GM12878 (cell line): ENCODE data around the gene SLC35E2B. TPM values are rescaled to one million over a fixed set of nuclear protein-coding genes. Genes with fewer than 3 reads are reported as not detected.

ENCODE experiments used
- ATAC-seq: fragments of 200-7000 bp; cut with Tn5 transposase; 3 replicates; pipeline ENCODE4 v1.9.1; 2020; ENCODE audit warnings: mild to moderate bottlenecking, moderate library complexity
- BruUV-seq: library from RNA; stranded (reverse); fragments of 400-500 nt; replicated peaks from 2 replicates; lab custom pipeline; 2021; lab: Mats Ljungman, UMichigan
- CTCF ChIA-PET: fragments of 300-600 bp; sonication (Branson Sonifier 250); formaldehyde crosslinking; extraction: SDS; loops from one replicate; lab custom pipeline; 2021; ENCODE audit warnings: inconsistent platforms; lab: Yijun Ruan, JAX
- POLR2A ChIA-PET: fragments of 350-600 bp; formaldehyde crosslinking; extraction: SDS; loops from one replicate; lab custom pipeline; 2021; ENCODE audit warnings: inconsistent platforms; lab: Charles Lee
- RAD21 ChIA-PET: fragments of 300-600 bp; sonication (Branson Sonifier 250); formaldehyde crosslinking; loops from one replicate; lab custom pipeline; 2023; ENCODE audit warnings: antibody characterized with exemption; ENCODE audit not compliant: unreplicated experiment; lab: Charles Lee
- SMC1A ChIA-PET: fragments of 300-600 bp; sonication (Branson Sonifier 250); formaldehyde crosslinking; loops from one replicate; lab custom pipeline; 2023; ENCODE audit not compliant: unreplicated experiment, uncharacterized antibody; lab: Charles Lee
- DNase-seq: peaks from one replicate; pipeline ENCODE4 v3.0.0-alpha.2; 2011; ENCODE audit warnings: low read depth, low spot score
- FAIRE-seq: peaks from 3 replicates; lab custom pipeline; 2011; peaks lifted over from hg19 to GRCh38; lab: Jason Lieb, UNC
- H2AFZ ChIP-seq: 2 replicates; pipeline ENCODE4 v1.6.0; 2011; ENCODE audit warnings: low read depth, low read length, control low read depth; ENCODE audit not compliant: control insufficient read depth
- H3K27ac ChIP-seq: 2 replicates; pipeline ENCODE4 v1.5.1; 2011; ENCODE audit warnings: control low read depth; ENCODE audit not compliant: control insufficient read depth, insufficient read depth
- H3K27me3 ChIP-seq, 2 experiments: replicated peaks in 1 of 2; 2 replicates each; pipeline versions ENCODE4 v1.6.0 to v1.6.1; 2011; ENCODE audit warnings: low read length in 1 of 2; ENCODE audit not compliant: control insufficient read depth in 2 of 2, insufficient read depth in 2 of 2
- H3K36me3 ChIP-seq, 2 experiments: 2 replicates each; pipeline ENCODE4 v1.5.1; 2011; ENCODE audit warnings: low read length in 1 of 2; ENCODE audit not compliant: control insufficient read depth in 2 of 2, insufficient read depth in 2 of 2
- H3K4me1 ChIP-seq: 2 replicates; pipeline ENCODE4 v1.6.1; 2011; ENCODE audit warnings: mild to moderate bottlenecking, low read length, moderate library complexity, mixed read lengths; ENCODE audit not compliant: control insufficient read depth, insufficient read depth
- H3K4me2 ChIP-seq: 2 replicates; pipeline ENCODE4 v1.6.0; 2011; ENCODE audit warnings: control low read depth; ENCODE audit not compliant: control insufficient read depth, insufficient read depth
- H3K4me3 ChIP-seq: fragments of 200-600 bp; sonication (generic); 2 replicates; pipeline ENCODE4 v1.5.1; 2016
- H3K79me2 ChIP-seq: 2 replicates; pipeline ENCODE4 v1.6.0; 2011; ENCODE audit warnings: low read length; ENCODE audit not compliant: control insufficient read depth, insufficient read depth
- H3K9ac ChIP-seq: 2 replicates; pipeline ENCODE4 v1.8.0; 2011; ENCODE audit warnings: low read length, control low read depth, mixed read lengths; ENCODE audit not compliant: control insufficient read depth, insufficient read depth
- H3K9me3 ChIP-seq: replicated peaks from 3 replicates; pipeline ENCODE4 v1.5.1; 2011; ENCODE audit warnings: mild to moderate bottlenecking, low read length; ENCODE audit not compliant: control insufficient read depth, insufficient read depth
- H4K20me1 ChIP-seq: 2 replicates; pipeline ENCODE4 v1.6.0; 2011; ENCODE audit not compliant: control insufficient read depth, insufficient read depth
- ETV6 ChIP-seq, 2 experiments: fragments of 450-650 bp in 1 of 2; IDR thresholded peaks in 1 of 2; conservative IDR thresholded peaks in 1 of 2; 2 replicates each; pipeline ENCODE4 v1.6.1; 2014; ENCODE audit warnings: antibody characterized with exemption in 1 of 2, borderline replicate concordance in 1 of 2, low read depth in 1 of 2, mild to moderate bottlenecking in 1 of 2, moderate library complexity in 1 of 2
- GATAD2B ChIP-seq: fragments of 450-650 bp; conservative IDR thresholded peaks from 2 replicates; pipeline ENCODE4 v1.6.1; 2017; ENCODE audit warnings: low read depth, mild to moderate bottlenecking, moderate library complexity
- IRF3 ChIP-seq: fragments of 450-650 bp; IDR thresholded peaks from 2 replicates; pipeline ENCODE4 v1.6.1; 2014; ENCODE audit warnings: mild to moderate bottlenecking
- MAX ChIP-seq: IDR thresholded peaks from 2 replicates; pipeline ENCODE4 v1.6.1; 2012; ENCODE audit warnings: low read depth, low read length, improper control_type of control experiment
- MTA2 ChIP-seq: fragments of 450-650 bp; IDR thresholded peaks from 2 replicates; pipeline ENCODE4 v1.6.1; 2016; ENCODE audit warnings: low read depth, mild to moderate bottlenecking, moderate library complexity
- MYB ChIP-seq: fragments of 150-350 bp; IDR thresholded peaks from 2 replicates; pipeline ENCODE4 v1.6.1; 2014; ENCODE audit warnings: mild to moderate bottlenecking, low read depth, low read length, borderline replicate concordance
- NR2F1 ChIP-seq: fragments of 450-650 bp; conservative IDR thresholded peaks from 2 replicates; pipeline ENCODE4 v1.6.1; 2017; ENCODE audit warnings: mild to moderate bottlenecking
- PML ChIP-seq: IDR thresholded peaks from 2 replicates; pipeline ENCODE4 v1.6.1; 2012; ENCODE audit warnings: low read length, inconsistent platforms
- SMAD5 ChIP-seq: IDR thresholded peaks from 2 replicates; pipeline ENCODE4 v1.6.1; 2016; ENCODE audit warnings: antibody characterized with exemption, low read depth
- SRF ChIP-seq, 2 experiments: IDR thresholded peaks; 2 replicates each; pipeline ENCODE4 v1.6.1; 2011; ENCODE audit warnings: low read depth in 2 of 2, low read length in 2 of 2, mild to moderate bottlenecking in 1 of 2, moderate library complexity in 1 of 2
- YBX1 ChIP-seq: fragments of 450-650 bp; IDR thresholded peaks from 2 replicates; pipeline ENCODE4 v1.6.1; 2016; ENCODE audit warnings: antibody characterized with exemption
- ZNF207 ChIP-seq: fragments of 450-650 bp; IDR thresholded peaks from 2 replicates; pipeline ENCODE4 v1.6.1; 2014; ENCODE audit warnings: antibody characterized with exemption, mild to moderate bottlenecking, borderline replicate concordance
- WGBS: methylation state at CpG from one replicate; pipeline ENCODE4 v1.1.6; 2016; ENCODE audit warnings: low lambda C conversion rate; ENCODE audit not compliant: insufficient replicate concordance, insufficient coverage; ENCODE audit errors: missing lambda C conversion rate; 5-methylcytosine and 5-hydroxymethylcytosine counted together
- in situ Hi-C: fragments of 300-500 bp; cut with MboI; formaldehyde crosslinking; loops from 9 replicates; pipeline ENCODE4 v1.14.3; 2018; ENCODE audit warnings: mixed read lengths
- intact Hi-C: fragments of 100-400 bp; cut with micrococcal nuclease; formaldehyde crosslinking; loops from one replicate; pipeline ENCODE4 v1.14.2; 2022; ENCODE audit not compliant: unreplicated experiment
- polyA plus RNA-seq, 11 experiments: library from polyadenylated mRNA; depleted of rRNA in 4 of 11; unstranded in 6 of 11; stranded (reverse) in 5 of 11; fragments of >200 nt; fragmentation: Nextera tagmentation in 4 of 11; fragmentation: Illumina TruSeq in 1 of 11; extraction: Ambion mirVana in 4 of 11; extraction: Trizol in 1 of 11; gene quantifications; 1 replicate in 1 of 11; 2 replicates in 10 of 11; pipeline versions ENCODE4 v1.2.1 to v1.2.3, GENCODE V29; 2011 to 2016; ENCODE audit warnings: inconsistent platforms in 2 of 11, missing spikeins in 2 of 11, low read depth in 1 of 11
- total RNA-seq, 4 experiments: library from RNA; depleted of rRNA in 3 of 4; stranded (reverse); fragments of >200 nt in 3 of 4; fragmentation: Illumina TruSeq in 1 of 4; extraction: Trizol in 1 of 4; gene quantifications; 2 replicates each; pipeline versions ENCODE4 v1.2.1 to v1.2.3, GENCODE V29; 2013 to 2021
- TF ChIP-seq, protein P1 (sequence below): IDR thresholded peaks from 2 replicates; pipeline ENCODE4 v1.6.1; 2011; ENCODE audit warnings: low read depth, mild to moderate bottlenecking, low read length, moderate library complexity, borderline replicate concordance; ENCODE audit errors: extremely low read depth
- TF ChIP-seq, protein P2 (sequence below): fragments of 450-650 bp; IDR thresholded peaks from 2 replicates; pipeline ENCODE4 v1.6.1; 2017; ENCODE audit warnings: mild to moderate bottlenecking, low read depth, inconsistent platforms; ENCODE audit not compliant: poor library complexity, severe bottlenecking

SLC35E2B gene
- total and polyA plus RNA-seq, 10 of the 15 experiments (the other 5 are each of a cell fraction or from before 2014, with no cell fraction given) = 2.6 to 36.7 (median 18.6) TPM

DNA sequence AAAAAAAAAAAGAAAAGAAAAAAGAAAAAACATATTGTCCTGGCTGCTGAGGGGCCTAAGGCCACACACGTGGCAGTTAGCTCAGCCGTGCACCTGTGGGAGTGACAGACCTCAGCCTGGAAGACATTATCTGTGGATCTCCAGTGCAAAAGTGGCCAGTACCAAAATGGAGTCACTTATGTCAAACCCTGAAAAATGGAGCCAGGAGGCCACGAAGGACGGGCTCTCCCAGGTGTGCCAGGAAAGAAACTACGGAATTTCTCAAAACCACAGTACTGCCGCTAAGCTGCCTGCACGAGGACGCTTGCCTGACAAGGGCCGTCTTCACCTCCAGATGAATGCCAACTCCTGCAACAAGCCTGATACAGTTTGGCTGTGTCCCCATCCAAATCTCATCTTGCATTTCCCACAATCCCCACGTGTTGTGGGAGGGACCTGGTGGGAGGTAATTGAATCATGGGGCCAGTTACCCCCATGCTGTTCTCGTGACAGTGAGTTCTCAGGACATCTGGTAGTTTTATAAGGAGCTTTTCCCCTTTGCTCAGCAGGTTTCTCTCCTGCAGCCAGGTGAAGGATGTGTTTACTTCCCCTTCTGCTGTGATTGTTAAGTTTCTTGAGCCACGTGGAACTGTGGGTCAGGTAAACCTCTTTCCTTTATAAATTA is 82.6 kb downstream of the SLC35E2B start:
- Histone ChIP-seq H2AFZ (no peak overlapping the region), H3K4me2 (no peak overlapping the region), H3K27ac (no peak overlapping the region), H3K79me2 (peaks cover 3% of the 10 kb centered on the region), H3K9me3 (no peaks in the 10 kb centered on the region), H3K36me3 (peaks cover 0 to 2% of the 10 kb centered on the region in 2 experiments; a peak in 1 of 4 replicates), H3K4me3 (no peak overlapping the region), H3K9ac (no peak overlapping the region), H3K27me3 (no peaks in the 10 kb centered on the region), H3K4me1 (peaks cover 13% of the 10 kb centered on the region), H4K20me1 (0 out of 2 replicates have a peak, but pooled peaks cover 3% of the 10 kb centered on the region)
- CTCF ChIA-PET = interaction anchor here (0.6 kb wide), 2 partner anchors 69 to 771 kb away, joined by 3 to 4 read pairs; no protein-coding TSS in a partner anchor
- SMC1A ChIA-PET = no interaction called here
- ATAC-seq (no peak), FAIRE-seq (no peak), DNase-seq (no peak)
- POLR2A ChIA-PET = no interaction called here
- in situ Hi-C loops (no loop called here), intact Hi-C loops (no loop called here)
- WGBS = 42% methylated on average over 12 of the region's 12 CpGs
- RAD21 ChIA-PET = no interaction called here
- TF ChIP-seq IRF3 = no peak
- no peak for TF ChIP-seq ZNF207
- no peak for TF ChIP-seq SMAD5
- TF ChIP-seq SRF (IDR thresholded peaks at IDR 0.05; ENCODE audit: low read depth in 2 of 2, low read length in 2 of 2) = no peak
- no peak for TF ChIP-seq NR2F1
- TF ChIP-seq, protein P1, sequence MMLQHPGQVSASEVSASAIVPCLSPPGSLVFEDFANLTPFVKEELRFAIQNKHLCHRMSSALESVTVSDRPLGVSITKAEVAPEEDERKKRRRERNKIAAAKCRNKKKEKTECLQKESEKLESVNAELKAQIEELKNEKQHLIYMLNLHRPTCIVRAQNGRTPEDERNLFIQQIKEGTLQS = no peak
- TF ChIP-seq PML = no peak
- no peak for TF ChIP-seq ETV6 (conservative IDR thresholded peaks at IDR 0.05 in 1 of 2, IDR thresholded peaks at IDR 0.05 in 1 of 2; ENCODE audit: borderline replicate concordance in 1 of 2, low read depth in 1 of 2)
- TF ChIP-seq MYB = no peak
- no peak for TF ChIP-seq GATAD2B
- TF ChIP-seq, protein P2, sequence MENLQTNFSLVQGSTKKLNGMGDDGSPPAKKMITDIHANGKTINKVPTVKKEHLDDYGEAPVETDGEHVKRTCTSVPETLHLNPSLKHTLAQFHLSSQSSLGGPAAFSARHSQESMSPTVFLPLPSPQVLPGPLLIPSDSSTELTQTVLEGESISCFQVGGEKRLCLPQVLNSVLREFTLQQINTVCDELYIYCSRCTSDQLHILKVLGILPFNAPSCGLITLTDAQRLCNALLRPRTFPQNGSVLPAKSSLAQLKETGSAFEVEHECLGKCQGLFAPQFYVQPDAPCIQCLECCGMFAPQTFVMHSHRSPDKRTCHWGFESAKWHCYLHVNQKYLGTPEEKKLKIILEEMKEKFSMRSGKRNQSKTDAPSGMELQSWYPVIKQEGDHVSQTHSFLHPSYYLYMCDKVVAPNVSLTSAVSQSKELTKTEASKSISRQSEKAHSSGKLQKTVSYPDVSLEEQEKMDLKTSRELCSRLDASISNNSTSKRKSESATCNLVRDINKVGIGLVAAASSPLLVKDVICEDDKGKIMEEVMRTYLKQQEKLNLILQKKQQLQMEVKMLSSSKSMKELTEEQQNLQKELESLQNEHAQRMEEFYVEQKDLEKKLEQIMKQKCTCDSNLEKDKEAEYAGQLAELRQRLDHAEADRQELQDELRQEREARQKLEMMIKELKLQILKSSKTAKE = no peak
- no peak for TF ChIP-seq MTA2
- TF ChIP-seq YBX1 = no peak
- no peak for TF ChIP-seq MAX
- no TSS peak for BruUV-seq
